GM19438 (cell line): Measurements from ENCODE around the gene FRMD1.

ENCODE experiments used
- ATAC-seq: cut with Tn5 transposase; IDR thresholded peaks from one replicate; pipeline ENCODE4 v1.9.1; 2021; ENCODE audit warnings: low read depth; ENCODE audit not compliant: unreplicated experiment

Gene FRMD1

GRCh38 chr6:168045706-168046620, 33.0 kb downstream of the FRMD1 start:
- no peak for ATAC-seq

DNA sequence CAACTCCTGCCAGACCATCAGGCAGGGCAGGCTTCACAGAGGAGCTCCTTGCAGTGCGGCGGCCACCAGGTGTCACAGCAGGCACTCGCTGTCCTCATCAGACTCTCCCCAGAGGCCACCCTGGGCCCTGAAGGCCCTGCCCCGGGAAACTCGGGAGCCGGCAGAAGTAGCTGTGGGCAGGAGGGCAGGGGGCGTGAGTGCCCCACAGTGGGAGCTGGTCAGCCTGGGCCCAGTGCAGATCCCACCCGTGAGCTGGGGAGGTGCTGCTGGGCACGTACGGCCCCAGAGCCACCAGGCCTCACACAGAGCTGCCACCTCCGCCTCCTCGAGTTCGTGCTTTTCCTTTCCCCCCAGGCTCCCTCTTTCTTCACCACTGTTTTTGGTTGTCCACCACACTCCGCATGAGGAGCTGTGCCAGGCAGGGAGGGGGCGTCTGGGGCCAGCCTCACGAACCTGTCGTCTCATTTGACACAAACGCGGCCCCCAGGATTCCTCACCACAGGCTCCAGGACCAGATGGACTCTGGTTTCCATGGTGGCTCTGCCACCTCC, 33.8 kb downstream of the FRMD1 start:
- ATAC-seq = no peak

- ATAC-seq = no peak
Observed at GRCh38 chr6:168044521-168045130, 34.4 kb downstream of the FRMD1 start.

GRCh38 chr6:168043848-168044415, 35.1 kb downstream of the FRMD1 start:
- ATAC-seq = no peak

DNA sequence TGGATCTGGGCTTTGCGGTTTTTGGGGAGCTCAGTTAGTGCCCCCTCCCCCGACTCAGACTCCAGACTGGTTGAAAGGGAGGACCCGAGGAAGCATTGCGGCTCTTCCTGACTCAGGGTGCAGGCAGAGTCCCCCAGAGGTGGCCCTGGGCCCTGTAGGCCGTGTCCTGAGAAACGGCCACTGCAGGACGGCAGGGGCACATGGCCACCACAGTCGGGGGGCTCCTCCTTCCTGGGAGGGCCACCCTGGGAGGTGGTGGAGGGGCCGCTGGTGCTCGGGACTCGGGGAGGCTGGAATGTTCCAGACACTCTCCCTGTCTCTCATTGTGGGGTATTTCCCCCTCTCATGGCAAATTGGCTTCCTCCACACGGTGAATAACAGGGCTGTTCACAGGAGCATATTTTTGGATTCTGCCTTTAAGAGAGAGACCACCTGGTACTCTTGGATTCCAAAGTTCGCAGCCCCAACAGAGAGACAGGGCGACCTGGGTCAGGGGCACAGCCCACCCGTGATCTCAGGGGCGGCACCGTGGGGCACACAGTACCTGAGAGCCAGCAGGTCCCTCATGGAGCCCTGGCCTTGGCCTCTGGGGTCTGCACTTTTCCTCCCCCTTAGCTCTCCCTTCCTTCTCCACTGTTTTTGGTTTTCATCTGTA, 35.7 kb downstream of the FRMD1 start:
- ATAC-seq = no peak

DNA sequence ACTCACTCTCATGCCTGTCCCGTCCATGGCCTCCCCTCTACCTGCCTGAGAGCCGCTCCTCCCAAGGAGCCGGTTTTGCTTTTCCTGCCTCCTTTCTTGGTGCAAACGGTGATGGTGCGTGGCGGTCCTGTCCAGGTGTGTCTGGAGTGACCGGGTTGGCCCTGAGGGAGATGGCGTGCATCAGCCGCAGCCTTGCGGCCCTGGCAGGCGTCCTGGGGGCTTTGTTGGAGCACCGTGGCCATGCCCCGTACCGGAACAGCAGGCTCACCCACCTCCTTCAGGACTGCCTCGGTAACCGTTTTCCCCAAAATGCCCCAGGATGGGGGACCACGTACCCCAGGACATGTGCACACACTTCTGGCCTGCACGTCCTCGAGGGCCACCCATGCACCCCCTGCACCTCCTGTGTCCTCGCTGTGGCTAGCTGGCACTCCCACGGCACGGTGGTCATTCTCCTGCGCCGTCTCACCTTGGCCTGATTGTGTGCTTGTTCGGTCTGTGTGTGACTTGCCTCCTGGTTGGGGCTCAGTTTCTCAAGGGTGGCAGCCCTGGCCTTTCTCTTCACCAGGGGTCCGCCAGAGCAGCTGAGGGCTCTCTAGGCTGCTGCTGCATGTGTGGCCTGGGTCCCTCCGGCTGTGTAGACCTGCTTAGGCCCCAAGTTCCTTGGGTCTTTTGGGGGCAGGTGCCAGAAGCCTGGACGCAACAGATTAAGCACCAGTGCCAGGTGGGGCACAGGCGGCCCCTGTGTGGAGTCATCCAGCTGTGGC, 36.4 kb downstream of the FRMD1 start:
- no peak for ATAC-seq

- no peak for ATAC-seq
Observed at GRCh38 chr6:168041928-168042327, 37.1 kb downstream of the FRMD1 start.

DNA sequence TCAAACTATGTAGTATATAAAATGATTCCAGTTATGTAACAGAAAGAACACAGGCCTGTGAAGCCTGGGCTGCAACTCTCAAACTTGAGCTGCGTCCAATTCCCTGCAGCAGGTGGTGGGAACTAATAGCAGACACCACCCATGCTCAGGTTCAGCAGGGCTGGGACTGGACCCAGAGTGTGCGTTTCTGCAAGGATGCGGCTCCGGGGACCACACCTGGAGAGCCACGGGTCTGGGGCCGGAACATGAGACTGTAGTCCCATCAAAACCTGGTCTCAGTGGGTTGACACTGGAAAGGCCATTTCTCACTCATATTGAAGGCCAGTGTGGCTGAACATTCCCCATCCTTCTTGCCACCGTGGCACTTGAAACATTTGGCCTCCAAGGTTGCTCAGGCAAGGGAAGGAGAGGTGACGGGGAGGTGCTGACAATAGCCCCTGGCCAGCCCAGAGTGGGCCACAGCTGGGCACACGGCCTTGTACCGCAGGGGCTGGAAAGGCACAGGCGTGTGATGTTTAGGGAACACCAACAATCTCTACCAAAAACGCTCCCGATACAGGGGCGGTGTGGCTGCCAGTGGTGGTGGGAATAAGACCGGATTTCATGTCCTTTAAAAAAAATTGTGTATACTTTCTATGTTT, 38.0 kb downstream of the FRMD1 start:
- ATAC-seq = no peak

DNA sequence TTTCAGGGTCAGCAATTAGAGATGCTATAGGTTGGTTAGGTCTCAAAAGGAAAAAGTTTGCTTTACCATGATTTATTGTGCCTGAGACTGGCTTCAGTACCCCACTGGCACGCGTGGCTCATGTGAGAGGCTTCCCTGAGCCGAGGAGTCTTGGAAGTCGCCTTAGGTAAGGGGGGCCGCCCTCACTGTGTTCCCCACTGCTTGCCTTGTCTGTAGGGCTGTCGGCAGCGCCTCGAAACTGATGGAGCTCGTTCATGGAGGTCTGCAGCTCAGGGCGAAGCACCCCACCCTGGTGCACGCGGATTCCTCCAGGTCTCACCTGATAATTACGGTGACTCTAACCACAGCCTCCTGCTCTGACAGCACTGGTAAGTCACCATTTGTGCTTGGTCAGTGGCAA, 39.2 kb downstream of the FRMD1 start:
- ATAC-seq = no peak

- no peak for ATAC-seq
Observed at GRCh38 chr6:168039301-168039700, 39.7 kb downstream of the FRMD1 start.

DNA sequence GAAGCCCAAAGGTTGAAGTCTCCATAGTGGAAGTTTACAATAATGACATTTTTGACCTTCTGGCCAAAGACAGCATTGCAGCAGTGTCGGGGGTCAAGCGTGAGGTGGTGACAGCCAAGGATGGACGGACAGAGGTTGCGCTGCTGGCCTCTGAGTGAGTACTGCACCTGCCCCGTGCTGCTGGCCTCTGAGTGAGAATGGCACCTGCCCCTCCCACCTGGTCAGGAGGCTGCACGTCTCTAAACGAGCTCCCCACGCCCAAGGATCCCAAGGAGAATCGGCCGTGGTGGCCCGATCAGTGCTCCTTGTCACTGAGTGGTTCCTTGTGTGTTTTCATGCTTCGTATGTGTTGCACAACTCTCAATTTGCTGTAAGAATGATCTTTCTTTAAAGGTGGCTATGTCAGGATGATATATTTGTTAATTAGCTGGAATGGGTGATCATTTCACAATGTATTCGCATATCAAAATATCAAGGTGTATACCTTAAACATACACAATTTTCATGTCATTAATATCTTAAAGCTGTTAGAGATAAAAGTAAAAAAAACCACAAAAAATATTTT, 40.4 kb downstream of the FRMD1 start:
- ATAC-seq = no peak

DNA sequence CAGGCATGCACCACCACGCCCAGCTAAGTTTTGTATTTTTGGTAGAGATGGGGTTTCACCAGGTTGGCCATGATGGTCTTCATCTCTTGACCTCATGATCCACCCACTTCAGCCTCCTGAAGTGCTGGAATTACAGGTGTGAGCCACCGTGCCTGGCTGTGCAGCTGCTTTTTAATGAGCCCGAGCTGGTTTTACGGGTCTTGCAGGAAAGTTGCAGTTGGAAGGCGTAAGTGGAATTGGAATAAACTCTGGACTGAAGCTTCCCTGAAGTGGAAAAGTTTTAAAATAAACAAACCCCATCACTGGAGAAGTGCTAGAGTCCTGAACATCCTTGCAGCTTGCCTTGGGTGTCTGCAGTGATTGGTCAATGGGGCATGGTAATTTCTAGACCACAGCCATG, 41.2 kb downstream of the FRMD1 start:
- no peak for ATAC-seq

DNA sequence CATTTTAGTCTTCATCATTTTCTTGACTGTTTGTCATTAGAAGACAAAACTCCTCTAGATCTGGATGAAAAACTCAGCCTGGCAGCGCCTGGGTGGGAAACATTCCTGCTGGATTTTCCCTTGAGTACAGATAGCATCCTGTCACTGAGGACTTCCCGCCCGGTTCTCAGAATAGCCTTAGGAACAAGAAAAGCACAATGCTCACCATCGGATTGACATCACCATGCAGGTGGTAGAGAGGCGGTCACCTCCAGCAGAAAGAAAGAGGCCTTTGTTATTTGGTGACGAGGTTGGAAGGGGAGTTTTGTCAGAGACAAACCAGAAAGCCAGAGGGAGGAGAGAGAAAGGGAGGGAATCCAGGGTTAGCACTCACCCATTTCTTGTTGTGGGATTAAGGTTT, 41.8 kb downstream of the FRMD1 start:
- no peak for ATAC-seq

- ATAC-seq = no peak
Observed at GRCh38 chr6:168035661-168036545, 43.1 kb downstream of the FRMD1 start.

DNA sequence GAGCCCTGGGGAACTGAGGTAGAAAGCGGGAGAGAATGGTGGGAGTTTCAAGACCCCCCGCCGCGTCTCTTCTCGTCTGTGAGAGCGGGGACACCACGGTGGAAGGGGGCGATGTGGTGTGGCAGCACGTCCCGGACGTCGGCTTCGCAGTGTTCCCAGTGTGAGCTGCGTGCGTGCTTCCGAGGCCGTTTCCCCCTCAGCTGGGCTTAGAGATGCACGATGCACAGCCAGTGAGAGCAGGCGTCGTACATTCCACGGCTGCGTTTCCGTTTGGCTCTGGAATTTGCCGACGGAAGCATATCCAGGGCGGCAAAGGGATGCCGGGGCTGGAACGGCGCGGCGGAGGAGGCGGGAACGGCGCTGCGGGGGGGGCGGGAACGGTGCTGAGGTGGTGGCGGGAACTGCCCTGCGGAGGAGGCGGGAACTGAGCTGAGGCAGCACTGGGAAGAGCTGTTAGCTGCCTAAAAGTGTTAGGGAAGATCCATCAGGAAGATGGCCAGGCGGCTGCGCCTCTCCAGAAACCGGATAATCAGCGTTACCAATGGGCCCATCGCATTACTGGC, 43.8 kb downstream of the FRMD1 start:
- ATAC-seq = no peak

DNA sequence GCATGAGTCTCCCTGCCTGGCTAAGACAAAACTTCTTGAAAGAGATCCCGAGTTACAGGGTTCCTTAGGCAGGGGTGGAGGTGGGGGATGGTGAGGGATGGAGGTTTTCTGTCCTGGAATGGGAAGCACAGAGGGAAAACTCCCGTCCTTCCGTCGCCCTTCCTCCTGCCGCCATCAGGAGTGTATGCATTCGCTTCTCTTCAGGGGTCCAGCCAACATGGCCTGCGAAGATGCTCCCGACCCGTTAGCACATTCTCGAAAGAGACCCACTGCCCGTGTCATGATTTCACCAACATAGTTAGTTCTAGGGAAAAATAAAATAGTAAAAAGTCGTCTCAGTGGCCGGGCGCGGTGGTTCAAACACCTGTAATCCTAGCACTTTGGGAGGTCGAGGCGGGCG, 44.5 kb downstream of the FRMD1 start:
- no peak for ATAC-seq

GRCh38 chr6:168033791-168034190, 45.2 kb downstream of the FRMD1 start:
- no peak for ATAC-seq
